Neural progenitor cell (in vitro differentiated cells): Measurements from ENCODE around the gene CYB5D1. TPM values are rescaled to one million over a fixed set of nuclear protein-coding genes. Genes with fewer than 3 reads are reported as not detected.

Experiments used
- DNase-seq: peaks from one replicate; pipeline ENCODE4 v3.0.0-alpha.2; 2016; ENCODE audit warnings: low spot score
- H2AFZ ChIP-seq: fragments of 200-600 bp; sonication (generic); replicated peaks from 2 replicates; pipeline ENCODE4 v1.6.1; 2016; ENCODE audit warnings: antibody characterized with exemption
- H3F3A ChIP-seq: fragments of 200-600 bp; sonication (generic); 2 replicates; pipeline ENCODE4 v1.6.1; 2016; ENCODE audit warnings: antibody characterized with exemption, low read depth
- H3K27ac ChIP-seq: fragments of 200-600 bp; sonication (generic); 2 replicates; pipeline ENCODE4 v1.5.1; 2016; ENCODE audit warnings: mild to moderate bottlenecking
- H3K27me3 ChIP-seq: fragments of 200-600 bp; sonication (generic); 2 replicates; pipeline ENCODE4 v1.6.1; 2016; ENCODE audit warnings: mild to moderate bottlenecking, moderate library complexity
- H3K36me3 ChIP-seq: fragments of 200-600 bp; sonication (generic); 2 replicates; pipeline ENCODE4 v1.5.1; 2016
- H3K4me1 ChIP-seq: fragments of 200-600 bp; sonication (generic); 2 replicates; pipeline ENCODE4 v1.6.1; 2016; ENCODE audit warnings: mixed run types
- H3K4me2 ChIP-seq: fragments of 200-600 bp; sonication (generic); 2 replicates; pipeline ENCODE4 v1.6.1; 2016
- H3K4me3 ChIP-seq: fragments of 200-600 bp; sonication (generic); 2 replicates; pipeline ENCODE4 v1.5.1; 2016
- H3K79me2 ChIP-seq: fragments of 200-600 bp; sonication (generic); 2 replicates; pipeline ENCODE4 v1.6.1; 2016; ENCODE audit warnings: low read depth
- H3K9ac ChIP-seq: fragments of 200-600 bp; sonication (generic); 2 replicates; pipeline ENCODE4 v1.6.1; 2016
- H3K9me3 ChIP-seq: fragments of 200-600 bp; sonication (generic); 2 replicates; pipeline ENCODE4 v1.5.1; 2016; ENCODE audit warnings: low read depth
- H4K20me1 ChIP-seq: fragments of 200-600 bp; sonication (generic); 2 replicates; pipeline ENCODE4 v1.6.1; 2016; ENCODE audit warnings: low read depth
- H3K27ac Mint-ChIP-seq: 3 replicates; pipeline ENCODE4 v1.8.0; 2021; ENCODE audit warnings: mixed read lengths
- H3K27me3 Mint-ChIP-seq: 2 replicates; pipeline ENCODE4 v1.8.0; 2022; ENCODE audit warnings: low read depth, mild to moderate bottlenecking, inconsistent platforms, moderate library complexity, mixed read lengths; ENCODE audit not compliant: insufficient read depth
- H3K36me3 Mint-ChIP-seq: 3 replicates; pipeline ENCODE4 v1.8.0; 2021; ENCODE audit warnings: mixed read lengths
- H3K4me1 Mint-ChIP-seq: 3 replicates; pipeline ENCODE4 v1.8.0; 2021; ENCODE audit warnings: mixed read lengths
- H3K4me3 Mint-ChIP-seq: 3 replicates; pipeline ENCODE4 v1.8.0; 2021; ENCODE audit warnings: mild to moderate bottlenecking, moderate library complexity, mixed read lengths
- H3K9me3 Mint-ChIP-seq: 3 replicates; pipeline ENCODE4 v1.8.0; 2020; ENCODE audit warnings: mixed read lengths
- EZH2 ChIP-seq: fragments of 200-600 bp; sonication (generic); IDR thresholded peaks from 2 replicates; pipeline ENCODE4 v1.6.1; 2017; ENCODE audit warnings: antibody characterized with exemption, mild to moderate bottlenecking, moderate library complexity
- EZH2phosphoT487 ChIP-seq: fragments of 200-600 bp; sonication (generic); IDR thresholded peaks from 2 replicates; pipeline ENCODE4 v1.6.1; 2017; ENCODE audit warnings: antibody characterized with exemption
- total RNA-seq: library from RNA; depleted of rRNA; stranded (reverse); fragments of >200 nt; gene quantifications from 2 replicates; pipeline ENCODE4 v1.2.3, GENCODE V29; 2015; ENCODE audit warnings: low replicate concordance
- TF ChIP-seq, protein P1 (sequence below): fragments of 200-600 bp; sonication (generic); IDR thresholded peaks from 2 replicates; pipeline ENCODE4 v1.5.1; 2017; ENCODE audit warnings: antibody characterized with exemption, mild to moderate bottlenecking

Gene CYB5D1
- total RNA-seq, 1 donor from 2014 or later = 12.9 TPM

GRCh38 chr17:7897773-7898172 is 40.0 kb downstream of the CYB5D1 start:
- Histone ChIP-seq H4K20me1 (no peaks in the 10 kb centered on the region), H3K4me1 (peaks cover under 1% of the 10 kb centered on the region), H3K27ac (no peak overlapping the region), H3K4me3 (no peak overlapping the region), H3K79me2 (no peaks in the 10 kb centered on the region), H3F3A (peaks cover 5% of the 10 kb centered on the region), H3K9ac (no peak overlapping the region), H3K9me3 (no peaks in the 10 kb centered on the region), H3K27me3 (no peaks in the 10 kb centered on the region), H3K4me2 (no peak overlapping the region), H2AFZ (no peak overlapping the region), H3K36me3 (no peaks in the 10 kb centered on the region)
- Mint-ChIP-seq H3K27ac (no peak overlapping the region), H3K4me1 (no peaks in the 10 kb centered on the region), H3K9me3 (no peaks in the 10 kb centered on the region), H3K4me3 (no peak overlapping the region), H3K27me3 (peaks cover 3% of the 10 kb centered on the region), H3K36me3 (peaks cover 54% of the 10 kb centered on the region)
- DNase-seq = no peak
- TF ChIP-seq, protein P1, sequence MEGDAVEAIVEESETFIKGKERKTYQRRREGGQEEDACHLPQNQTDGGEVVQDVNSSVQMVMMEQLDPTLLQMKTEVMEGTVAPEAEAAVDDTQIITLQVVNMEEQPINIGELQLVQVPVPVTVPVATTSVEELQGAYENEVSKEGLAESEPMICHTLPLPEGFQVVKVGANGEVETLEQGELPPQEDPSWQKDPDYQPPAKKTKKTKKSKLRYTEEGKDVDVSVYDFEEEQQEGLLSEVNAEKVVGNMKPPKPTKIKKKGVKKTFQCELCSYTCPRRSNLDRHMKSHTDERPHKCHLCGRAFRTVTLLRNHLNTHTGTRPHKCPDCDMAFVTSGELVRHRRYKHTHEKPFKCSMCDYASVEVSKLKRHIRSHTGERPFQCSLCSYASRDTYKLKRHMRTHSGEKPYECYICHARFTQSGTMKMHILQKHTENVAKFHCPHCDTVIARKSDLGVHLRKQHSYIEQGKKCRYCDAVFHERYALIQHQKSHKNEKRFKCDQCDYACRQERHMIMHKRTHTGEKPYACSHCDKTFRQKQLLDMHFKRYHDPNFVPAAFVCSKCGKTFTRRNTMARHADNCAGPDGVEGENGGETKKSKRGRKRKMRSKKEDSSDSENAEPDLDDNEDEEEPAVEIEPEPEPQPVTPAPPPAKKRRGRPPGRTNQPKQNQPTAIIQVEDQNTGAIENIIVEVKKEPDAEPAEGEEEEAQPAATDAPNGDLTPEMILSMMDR = peak; percentile 14
- TF ChIP-seq EZH2 = no peak

DNA sequence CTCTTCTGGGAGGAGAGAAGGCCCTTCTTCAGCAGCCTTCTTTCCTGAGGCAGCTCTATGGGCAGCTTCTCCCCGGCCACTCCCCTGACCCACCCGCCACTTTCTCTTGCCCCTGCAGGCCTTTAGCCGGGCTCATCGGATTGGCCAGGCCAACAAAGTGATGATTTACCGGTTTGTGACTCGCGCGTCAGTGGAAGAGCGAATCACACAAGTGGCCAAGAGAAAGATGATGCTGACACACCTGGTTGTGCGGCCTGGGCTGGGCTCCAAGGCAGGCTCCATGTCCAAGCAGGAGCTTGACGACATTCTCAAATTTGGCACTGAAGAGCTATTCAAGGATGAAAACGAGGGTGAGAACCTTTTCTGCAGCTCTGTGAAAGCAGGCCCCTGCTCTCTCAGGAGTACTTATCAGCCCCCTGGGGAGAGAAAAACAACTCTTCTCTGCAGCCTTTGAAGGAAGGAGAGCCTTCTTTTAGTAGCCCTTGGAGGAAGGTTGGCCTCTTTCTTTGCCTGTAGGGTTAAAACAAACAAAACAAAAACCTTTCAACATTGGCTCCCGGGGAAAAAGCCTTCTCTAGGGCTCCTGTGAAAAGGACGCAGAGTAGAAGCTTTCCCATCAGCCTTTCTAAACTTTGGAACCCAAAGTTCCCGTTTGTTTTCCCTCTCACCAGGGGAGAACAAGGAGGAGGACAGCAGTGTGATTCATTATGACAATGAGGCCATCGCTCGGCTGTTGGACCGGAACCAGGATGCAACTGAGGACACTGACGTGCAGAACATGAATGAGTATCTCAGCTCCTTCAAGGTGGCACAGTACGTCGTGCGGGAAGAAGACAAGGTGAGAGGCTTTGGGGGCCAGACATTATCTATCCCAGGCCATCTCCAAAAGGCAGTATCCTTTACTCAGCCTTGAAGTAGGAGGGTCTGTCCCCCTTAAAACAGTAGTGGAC is 45.6 kb downstream of the CYB5D1 start:
- no peaks in the 10 kb centered on the region for H4K20me1 ChIP-seq
- peak overlapping the region; percentile 89 for H3K27ac ChIP-seq
- no peak overlapping the region for H3K9ac ChIP-seq
- H3K27me3 ChIP-seq = no peaks in the 10 kb centered on the region
- TF ChIP-seq, protein P1 = no peak
- TF ChIP-seq EZH2 (no peak), EZH2phosphoT487 (no peak)
- peaks cover 21% of the 10 kb centered on the region for H3F3A ChIP-seq
- H2AFZ ChIP-seq = no peak overlapping the region
- peaks cover 17% of the 10 kb centered on the region for H3K4me1 ChIP-seq
- H3K9me3 Mint-ChIP-seq = no peaks in the 10 kb centered on the region
- no peaks in the 10 kb centered on the region for H3K36me3 ChIP-seq
- peak overlapping the region; percentile 66 for H3K4me2 ChIP-seq
- peak overlapping the region; percentile 78 for H3K27ac Mint-ChIP-seq
- H3K79me2 ChIP-seq = no peaks in the 10 kb centered on the region
- no peaks in the 10 kb centered on the region for H3K27me3 Mint-ChIP-seq
- no peak overlapping the region for H3K4me3 Mint-ChIP-seq
- H3K4me3 ChIP-seq = no peak overlapping the region
- peaks cover 3% of the 10 kb centered on the region for H3K4me1 Mint-ChIP-seq
- peak; percentile 52 for DNase-seq
- no peaks in the 10 kb centered on the region for H3K9me3 ChIP-seq
- peaks cover 46% of the 10 kb centered on the region for H3K36me3 Mint-ChIP-seq

DNA sequence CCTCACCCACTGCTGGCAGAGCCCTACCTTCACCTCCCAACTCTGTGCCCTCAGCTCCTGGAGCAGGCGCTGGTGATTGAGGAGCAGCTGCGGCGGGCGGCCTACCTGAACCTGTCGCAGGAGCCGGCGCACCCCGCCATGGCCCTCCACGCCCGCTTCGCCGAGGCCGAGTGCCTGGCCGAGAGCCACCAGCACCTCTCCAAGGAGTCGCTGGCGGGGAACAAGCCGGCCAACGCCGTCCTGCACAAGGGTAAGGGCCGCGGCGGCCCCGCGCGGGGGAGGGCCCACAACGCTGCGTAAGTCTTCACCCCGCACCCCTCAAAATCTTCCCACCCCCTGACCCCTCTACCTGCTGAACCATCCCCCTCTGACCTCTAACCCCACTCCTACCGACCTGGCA is 51.3 kb downstream of the CYB5D1 start:
- no peaks in the 10 kb centered on the region for H3K9me3 ChIP-seq
- no peak overlapping the region for H3K27ac Mint-ChIP-seq
- peaks cover 5% of the 10 kb centered on the region for H3K4me1 Mint-ChIP-seq
- H3K4me3 Mint-ChIP-seq = no peak overlapping the region
- H3K4me2 ChIP-seq = no peak overlapping the region
- H2AFZ ChIP-seq = no peak overlapping the region
- peaks cover 19% of the 10 kb centered on the region for H3K36me3 Mint-ChIP-seq
- H3K36me3 ChIP-seq = no peaks in the 10 kb centered on the region
- H3K79me2 ChIP-seq = no peaks in the 10 kb centered on the region
- H3K27me3 ChIP-seq = peaks cover 2% of the 10 kb centered on the region
- H3K27me3 Mint-ChIP-seq = no peaks in the 10 kb centered on the region
- no peaks in the 10 kb centered on the region for H4K20me1 ChIP-seq
- no peak overlapping the region for H3K27ac ChIP-seq
- H3F3A ChIP-seq = peaks cover 3% of the 10 kb centered on the region
- no peak overlapping the region for H3K4me3 ChIP-seq
- DNase-seq = no peak
- no peaks in the 10 kb centered on the region for H3K9me3 Mint-ChIP-seq
- peaks cover 3% of the 10 kb centered on the region for H3K4me1 ChIP-seq
- TF ChIP-seq EZH2phosphoT487 (no peak), EZH2 (no peak)
- TF ChIP-seq, protein P1 = no peak
- H3K9ac ChIP-seq = no peak overlapping the region
